Mammary epithelial cell (primary cell): ENCODE results near the gene PNRC2.

Source experiments
- EZH2 ChIP-seq: IDR thresholded peaks from 2 replicates; pipeline ENCODE4 v1.6.1; 2012; ENCODE audit warnings: low read length, inconsistent platforms, borderline replicate concordance
- TF ChIP-seq, protein P1 (sequence below), 2 donors: IDR thresholded peaks in 1 of 2; conservative IDR thresholded peaks in 1 of 2; 2 replicates each; pipeline ENCODE4 v1.5.1; 2011 to 2012; ENCODE audit warnings: inconsistent platforms in 2 of 2, low read length in 2 of 2, mild to moderate bottlenecking in 2 of 2, control low read depth in 1 of 2, low read depth in 1 of 2; ENCODE audit not compliant: insufficient read depth in 1 of 2; ENCODE audit errors: extremely low read depth in 1 of 2

DNA sequence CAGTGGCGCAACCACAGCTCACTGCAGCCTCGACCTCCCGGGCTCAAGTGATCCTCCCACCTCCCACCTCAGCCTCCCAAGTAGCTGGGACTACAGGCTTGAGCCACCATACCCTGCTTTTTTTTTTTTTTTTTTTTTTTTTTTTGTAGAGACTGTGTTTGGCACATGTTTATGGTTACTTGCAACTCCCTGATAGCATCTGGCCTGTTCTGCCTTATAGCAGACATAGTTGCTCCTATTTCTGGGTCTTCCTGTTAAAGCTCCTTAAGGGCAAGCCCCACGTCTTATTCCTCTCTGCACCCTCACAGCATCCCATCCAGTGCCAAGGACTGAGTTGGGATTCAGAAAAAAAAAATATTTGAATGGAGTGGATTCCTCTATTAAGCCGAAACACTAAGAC lies 29.4 kb upstream of the PNRC2 start:
- TF ChIP-seq, protein P1, sequence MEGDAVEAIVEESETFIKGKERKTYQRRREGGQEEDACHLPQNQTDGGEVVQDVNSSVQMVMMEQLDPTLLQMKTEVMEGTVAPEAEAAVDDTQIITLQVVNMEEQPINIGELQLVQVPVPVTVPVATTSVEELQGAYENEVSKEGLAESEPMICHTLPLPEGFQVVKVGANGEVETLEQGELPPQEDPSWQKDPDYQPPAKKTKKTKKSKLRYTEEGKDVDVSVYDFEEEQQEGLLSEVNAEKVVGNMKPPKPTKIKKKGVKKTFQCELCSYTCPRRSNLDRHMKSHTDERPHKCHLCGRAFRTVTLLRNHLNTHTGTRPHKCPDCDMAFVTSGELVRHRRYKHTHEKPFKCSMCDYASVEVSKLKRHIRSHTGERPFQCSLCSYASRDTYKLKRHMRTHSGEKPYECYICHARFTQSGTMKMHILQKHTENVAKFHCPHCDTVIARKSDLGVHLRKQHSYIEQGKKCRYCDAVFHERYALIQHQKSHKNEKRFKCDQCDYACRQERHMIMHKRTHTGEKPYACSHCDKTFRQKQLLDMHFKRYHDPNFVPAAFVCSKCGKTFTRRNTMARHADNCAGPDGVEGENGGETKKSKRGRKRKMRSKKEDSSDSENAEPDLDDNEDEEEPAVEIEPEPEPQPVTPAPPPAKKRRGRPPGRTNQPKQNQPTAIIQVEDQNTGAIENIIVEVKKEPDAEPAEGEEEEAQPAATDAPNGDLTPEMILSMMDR (conservative IDR thresholded peaks at IDR 0.05 in 1 of 2, IDR thresholded peaks at IDR 0.05 in 1 of 2; ENCODE audit: extremely low read depth in 1 of 2, insufficient read depth in 1 of 2, low read depth in 1 of 2, low read length in 2 of 2), result no peak
- no peak for TF ChIP-seq EZH2
